HFFc6 (cell line): ENCODE results near the gene PLLP. TPM values are rescaled to one million over a fixed set of nuclear protein-coding genes. Genes with fewer than 3 reads are reported as not detected.
A peak's percentile ranks its signal among the peaks of the same experiment; 100 is the strongest.

Experiments used
- DNase-seq: peaks from one replicate; pipeline ENCODE4 v3.0.0-alpha.2; 2018
- H3K27ac Mint-ChIP-seq: 2 replicates; pipeline ENCODE4 v1.8.0; 2020; ENCODE audit warnings: mild to moderate bottlenecking, mixed read lengths
- H3K27me3 Mint-ChIP-seq: 2 replicates; pipeline ENCODE4 v1.8.0; 2021; ENCODE audit warnings: mild to moderate bottlenecking, moderate library complexity, mixed read lengths; ENCODE audit not compliant: insufficient read depth
- H3K36me3 Mint-ChIP-seq: 2 replicates; pipeline ENCODE4 v1.8.0; 2021; ENCODE audit warnings: low read depth, mixed read lengths
- H3K4me1 Mint-ChIP-seq: 2 replicates; pipeline ENCODE4 v1.8.0; 2020; ENCODE audit warnings: low read depth, mixed read lengths
- H3K4me3 Mint-ChIP-seq: 2 replicates; pipeline ENCODE4 v1.8.0; 2020; ENCODE audit warnings: mild to moderate bottlenecking, moderate library complexity, mixed read lengths
- H3K9me3 Mint-ChIP-seq: 2 replicates; pipeline ENCODE4 v1.8.0; 2020; ENCODE audit warnings: mild to moderate bottlenecking, mixed read lengths
- total RNA-seq, 6 experiments: library from RNA; stranded (reverse); fragmentation: NEBNext Ultra II Directional; extraction: Animal tissue kit (Norgen Biotek cat#: 25700); gene quantifications; 2 replicates in 1 of 6; 3 replicates in 5 of 6; pipeline ENCODE4 v1.2.3, GENCODE V29; 2021
- TF ChIP-seq, protein P1 (sequence below): fragments of 200-600 bp; sonication (generic); IDR thresholded peaks from 2 replicates; pipeline ENCODE4 v1.5.0; 2021; ENCODE audit warnings: antibody characterized with exemption, mild to moderate bottlenecking

The PLLP gene
- total RNA-seq, 6 experiments from 2014 or later = not detected

DNA sequence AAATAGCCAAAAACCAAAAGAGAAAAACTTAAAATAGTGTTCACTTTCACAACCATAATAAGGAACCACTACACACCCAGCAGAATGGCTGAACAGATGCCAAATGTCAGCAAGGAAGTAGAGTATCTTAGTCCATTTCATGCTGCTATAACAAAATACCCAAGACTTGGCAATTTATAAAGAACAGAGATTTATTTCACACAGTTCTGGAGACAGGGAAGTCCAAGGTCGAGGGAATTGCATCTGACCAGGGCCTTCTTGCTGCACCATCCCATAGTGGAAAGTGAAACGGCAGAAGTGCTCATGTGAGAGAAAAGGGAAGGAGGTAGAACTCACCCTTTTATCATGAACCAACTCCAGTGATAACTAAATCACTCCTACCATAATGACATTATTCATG is 40.3 kb upstream of the PLLP start:
- Mint-ChIP-seq H3K36me3 (no peaks in the 10 kb centered on the region), H3K9me3 (no peaks in the 10 kb centered on the region), H3K4me3 (no peak overlapping the region), H3K27me3 (peaks cover 25% of the 10 kb centered on the region), H3K4me1 (no peaks in the 10 kb centered on the region), H3K27ac (no peak overlapping the region)
- TF ChIP-seq, protein P1, sequence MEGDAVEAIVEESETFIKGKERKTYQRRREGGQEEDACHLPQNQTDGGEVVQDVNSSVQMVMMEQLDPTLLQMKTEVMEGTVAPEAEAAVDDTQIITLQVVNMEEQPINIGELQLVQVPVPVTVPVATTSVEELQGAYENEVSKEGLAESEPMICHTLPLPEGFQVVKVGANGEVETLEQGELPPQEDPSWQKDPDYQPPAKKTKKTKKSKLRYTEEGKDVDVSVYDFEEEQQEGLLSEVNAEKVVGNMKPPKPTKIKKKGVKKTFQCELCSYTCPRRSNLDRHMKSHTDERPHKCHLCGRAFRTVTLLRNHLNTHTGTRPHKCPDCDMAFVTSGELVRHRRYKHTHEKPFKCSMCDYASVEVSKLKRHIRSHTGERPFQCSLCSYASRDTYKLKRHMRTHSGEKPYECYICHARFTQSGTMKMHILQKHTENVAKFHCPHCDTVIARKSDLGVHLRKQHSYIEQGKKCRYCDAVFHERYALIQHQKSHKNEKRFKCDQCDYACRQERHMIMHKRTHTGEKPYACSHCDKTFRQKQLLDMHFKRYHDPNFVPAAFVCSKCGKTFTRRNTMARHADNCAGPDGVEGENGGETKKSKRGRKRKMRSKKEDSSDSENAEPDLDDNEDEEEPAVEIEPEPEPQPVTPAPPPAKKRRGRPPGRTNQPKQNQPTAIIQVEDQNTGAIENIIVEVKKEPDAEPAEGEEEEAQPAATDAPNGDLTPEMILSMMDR = no peak
- no peak for DNase-seq

DNA sequence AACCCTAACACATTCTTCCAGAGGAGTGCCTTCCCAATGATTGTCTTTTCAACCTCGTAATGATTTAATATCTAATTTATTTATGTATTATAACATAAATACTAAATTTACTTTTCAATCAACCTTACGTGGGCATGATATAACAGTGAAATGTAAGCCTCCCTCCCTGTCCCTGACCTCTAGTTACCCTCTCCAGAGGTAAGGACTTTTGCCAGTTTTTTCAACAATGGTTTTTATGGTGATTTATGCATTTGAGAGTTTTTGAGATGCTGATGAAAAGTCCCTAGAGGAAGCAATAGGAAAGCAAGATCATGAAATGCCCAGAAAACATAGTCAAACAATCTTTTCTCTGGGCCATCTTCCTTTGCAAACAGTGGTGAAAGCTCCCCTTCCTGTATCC is 35.2 kb upstream of the PLLP start:
- Mint-ChIP-seq H3K4me1 (peaks cover 24% of the 10 kb centered on the region), H3K27ac (no peak overlapping the region), H3K27me3 (peaks cover 12% of the 10 kb centered on the region), H3K9me3 (no peaks in the 10 kb centered on the region), H3K36me3 (no peaks in the 10 kb centered on the region), H3K4me3 (no peak overlapping the region)
- DNase-seq = no peak
- TF ChIP-seq, protein P1 = no peak

DNA sequence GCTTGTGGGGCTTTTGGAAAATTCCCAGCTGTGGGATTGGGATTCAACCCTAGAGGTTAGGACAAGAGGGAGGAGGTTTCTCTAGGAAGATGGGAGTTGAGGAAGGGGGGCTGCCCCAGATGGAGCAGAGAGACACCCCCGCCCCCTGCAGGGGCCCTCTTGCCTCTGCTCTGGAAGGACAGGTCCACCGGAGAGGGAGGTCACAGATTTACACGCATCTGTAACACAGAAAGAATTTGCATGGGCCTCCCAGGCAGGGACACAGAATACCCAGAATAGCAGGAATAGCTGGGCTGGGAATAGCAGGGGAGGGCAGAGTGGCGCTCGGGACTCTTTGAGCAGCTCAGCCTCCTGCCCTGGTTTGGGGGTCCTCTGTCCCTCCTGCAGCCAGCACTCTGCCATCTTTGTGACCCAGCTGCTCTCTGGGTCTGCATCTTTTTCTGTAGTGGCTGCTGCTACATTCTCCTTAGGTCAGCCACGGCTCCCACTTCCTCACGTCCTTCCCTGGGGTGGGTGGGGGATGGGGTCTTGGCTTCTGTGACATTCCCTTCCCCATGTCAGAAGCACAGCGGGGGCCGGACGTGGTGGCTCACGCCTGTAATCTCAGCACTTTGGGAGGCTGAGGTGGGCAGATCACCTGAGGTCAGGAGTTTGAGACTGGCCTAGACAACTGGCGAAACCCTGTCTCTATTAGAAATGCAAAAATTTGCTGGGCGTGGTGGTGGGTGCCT is 33.9 kb upstream of the PLLP start:
- DNase-seq = peak; percentile 13
- H3K36me3 Mint-ChIP-seq = no peaks in the 10 kb centered on the region
- TF ChIP-seq, protein P1 = no peak
- peaks cover 12% of the 10 kb centered on the region for H3K27me3 Mint-ChIP-seq
- H3K4me1 Mint-ChIP-seq = peaks cover 24% of the 10 kb centered on the region
- H3K9me3 Mint-ChIP-seq = no peaks in the 10 kb centered on the region
- no peak overlapping the region for H3K27ac Mint-ChIP-seq
- no peak overlapping the region for H3K4me3 Mint-ChIP-seq

DNA sequence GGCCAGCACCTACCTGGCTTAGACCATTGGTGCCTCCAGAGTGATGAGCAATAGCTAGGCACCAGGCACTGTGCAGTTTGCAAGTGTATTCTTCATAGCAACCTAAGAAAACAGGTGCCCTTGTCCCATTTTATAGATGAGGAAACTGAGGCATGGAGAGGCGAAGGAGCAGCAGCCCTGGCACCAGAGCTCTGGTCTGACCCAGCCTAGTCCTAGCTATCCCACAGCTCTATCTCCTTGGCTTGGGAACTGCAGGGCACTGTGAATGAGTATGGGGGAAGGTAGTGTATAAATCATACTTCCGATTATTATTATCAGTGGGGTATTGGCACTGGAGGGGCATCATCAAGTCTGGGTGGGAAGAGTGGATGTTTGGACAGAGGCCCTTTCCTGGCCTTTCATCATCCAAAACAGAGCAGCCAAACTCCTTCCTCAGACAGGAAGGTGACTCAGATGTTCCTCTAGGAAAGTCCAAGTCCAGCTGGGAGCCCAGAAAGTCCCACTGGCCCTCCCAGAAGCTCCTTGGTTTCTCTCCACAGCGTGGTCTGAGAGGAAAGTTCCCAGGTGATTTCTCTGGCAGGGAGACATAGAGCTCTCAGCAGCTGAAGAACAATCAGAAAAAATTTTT is 32.0 kb upstream of the PLLP start:
- H3K4me1 Mint-ChIP-seq = peaks cover 24% of the 10 kb centered on the region
- H3K36me3 Mint-ChIP-seq = no peaks in the 10 kb centered on the region
- H3K9me3 Mint-ChIP-seq = no peaks in the 10 kb centered on the region
- H3K27me3 Mint-ChIP-seq = peaks cover 16% of the 10 kb centered on the region
- DNase-seq = peak; percentile 68
- TF ChIP-seq, protein P1 = no peak
- peak overlapping the region; percentile 51 for H3K27ac Mint-ChIP-seq
- H3K4me3 Mint-ChIP-seq = no peak overlapping the region

DNA sequence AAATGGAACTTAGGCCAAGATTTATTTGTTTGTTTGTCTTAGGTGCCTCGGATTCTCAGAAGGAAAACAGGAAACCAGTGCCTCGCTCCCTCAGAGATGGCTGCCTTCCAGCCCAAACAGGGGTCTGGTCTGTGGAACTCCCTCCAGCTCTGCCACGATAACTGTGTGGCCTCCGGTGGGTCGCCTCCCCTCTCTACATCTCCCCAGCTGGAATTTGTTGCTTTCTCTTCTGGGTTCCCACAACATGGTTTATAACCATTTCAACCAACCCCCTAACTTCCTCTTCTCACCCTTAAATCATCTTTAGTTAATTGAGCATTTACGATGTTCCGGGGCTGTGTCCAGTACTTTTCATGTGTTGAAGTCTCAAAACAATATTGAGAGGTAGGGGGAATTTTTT is 30.9 kb upstream of the PLLP start:
- Mint-ChIP-seq H3K9me3 (no peaks in the 10 kb centered on the region), H3K27me3 (peaks cover 16% of the 10 kb centered on the region), H3K27ac (no peak overlapping the region), H3K4me3 (no peak overlapping the region), H3K4me1 (peaks cover 24% of the 10 kb centered on the region), H3K36me3 (no peaks in the 10 kb centered on the region)
- DNase-seq = no peak
- TF ChIP-seq, protein P1 = no peak
